GM19455 (cell line): ENCODE measurements around the gene CX3CL1.

Experiments
- ATAC-seq: cut with Tn5 transposase; IDR thresholded peaks from one replicate; pipeline ENCODE4 v1.9.1; 2021; ENCODE audit not compliant: unreplicated experiment

The CX3CL1 gene

GRCh38 chr16:57432989-57433388 lies 60.7 kb downstream of the CX3CL1 start:
- no peak for ATAC-seq

DNA sequence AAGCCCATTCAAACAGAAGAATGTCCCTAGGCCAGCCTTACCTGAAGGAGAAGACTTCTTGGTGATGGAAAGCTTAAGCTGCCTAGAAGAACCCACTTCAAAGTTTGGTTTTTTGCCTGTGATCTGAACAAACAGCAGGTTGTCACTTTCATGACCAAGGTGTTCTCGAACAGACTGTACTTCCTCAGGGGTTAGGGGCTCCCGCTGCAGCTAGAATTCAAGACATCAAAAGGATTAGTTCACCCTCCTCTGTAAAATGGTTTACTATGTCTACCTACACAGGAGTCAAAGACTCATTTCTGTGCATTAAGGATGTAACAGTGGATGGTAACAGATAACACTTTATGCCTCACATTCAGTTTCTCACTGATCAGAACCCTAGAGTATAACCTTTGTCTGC lies 61.7 kb downstream of the CX3CL1 start:
- no peak for ATAC-seq
